ENCODE measurements around the gene PLEKHM1. TPM values are rescaled to one million over a fixed set of nuclear protein-coding genes. Genes with fewer than 3 reads are reported as not detected.
"Not testable (repeated sequence)": the region's sequence is repeated elsewhere in the genome, so short reads cannot be mapped to it uniquely, and the experiment has no call there.

PLEKHM1 gene
- total RNA-seq, result 10 to 100 TPM; 62.7 to 63.5 TPM

DNA sequence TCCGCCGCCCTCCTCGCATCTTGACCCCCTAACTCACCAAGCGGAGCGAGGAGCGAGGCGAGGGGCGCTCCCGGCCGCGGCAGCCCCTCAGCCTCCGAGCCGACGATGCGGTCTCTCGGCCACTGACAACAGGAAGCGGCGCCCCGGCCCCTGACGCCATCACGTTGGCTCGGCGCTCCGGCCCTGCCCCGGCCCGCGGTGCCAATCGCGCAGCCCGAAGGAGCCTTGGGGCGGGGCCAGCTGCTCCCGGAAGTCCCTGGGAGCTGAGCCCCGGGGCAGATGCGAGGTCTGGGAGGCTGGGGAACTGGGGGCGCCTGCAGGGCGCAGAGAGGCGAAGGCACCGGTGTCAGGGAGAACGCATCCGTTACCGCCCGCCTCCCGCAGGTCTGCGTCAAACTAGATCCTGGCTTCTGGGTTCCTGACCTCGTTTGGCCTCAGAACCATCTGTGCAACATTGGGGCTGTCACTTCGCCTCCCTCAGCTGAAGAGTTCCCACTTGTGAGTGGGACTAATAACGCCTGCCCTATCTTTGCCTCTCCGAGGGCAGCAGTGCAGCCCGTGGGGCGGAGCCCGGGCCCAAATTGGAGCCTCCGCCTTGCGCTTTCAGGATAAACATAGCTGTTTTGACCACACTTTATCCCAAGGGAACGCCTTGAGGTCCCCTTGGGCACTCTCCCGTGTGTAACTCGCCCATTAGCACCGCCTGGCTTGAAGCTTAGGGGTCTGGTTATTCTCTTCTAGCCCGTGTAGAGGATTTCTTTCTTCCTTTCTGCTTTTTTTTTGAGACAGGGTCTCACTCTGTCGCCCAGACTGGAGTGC is at the start of gene PLEKHM1:
Gene PLEKHM1 (minus strand): TSS at position 107 of the 819 bp plus-strand sequence. CDS start 8,237 bp downstream, outside the sequence.
- CTCF ChIA-PET, result interaction anchor here (1.1 kb wide), 1 partner anchor 62 kb away, joined by 5 read pairs; no protein-coding TSS in a partner anchor
- Mint-ChIP-seq H3K27ac (peak within 1 kb of the TSS; percentile 81), H3K4me1 (peaks cover 22% of the 10 kb centered on the region), H3K4me3 (peak within 1 kb of the TSS; percentile 83)
- H3K9me3 Mint-ChIP-seq; H3K36me3 Mint-ChIP-seq (ENCODE audit: low read depth); POLR2A ChIA-PET; H3K27me3 Mint-ChIP-seq: not testable (repeated sequence)
- DNase-seq, result peak; percentile 90

DNA sequence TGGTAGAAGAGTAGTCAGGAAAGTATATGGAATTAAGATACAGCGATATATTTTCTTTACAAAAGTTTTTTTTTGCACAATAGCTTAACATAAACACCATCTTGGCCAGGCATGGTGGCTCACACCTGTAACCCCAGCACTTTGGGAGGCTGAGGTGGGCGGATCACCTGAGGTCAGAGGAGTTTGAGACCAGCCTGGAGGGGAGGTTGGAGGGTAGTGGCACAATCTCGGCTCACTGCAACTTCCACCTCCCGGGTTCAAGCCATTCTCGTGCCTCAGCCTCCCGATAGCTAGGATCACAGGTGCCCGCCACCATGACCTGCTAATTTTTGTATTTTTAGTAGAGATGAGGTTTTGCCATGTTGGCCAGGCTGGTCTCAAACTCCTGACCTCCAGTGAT is 47.6 kb upstream of the PLEKHM1 start:
- CTCF ChIA-PET; H3K9me3 Mint-ChIP-seq; POLR2A ChIA-PET; H3K27me3 Mint-ChIP-seq; DNase-seq; H3K4me1 Mint-ChIP-seq; H3K4me3 Mint-ChIP-seq; H3K36me3 Mint-ChIP-seq (ENCODE audit: low read depth); H3K27ac Mint-ChIP-seq: not testable (repeated sequence)

DNA sequence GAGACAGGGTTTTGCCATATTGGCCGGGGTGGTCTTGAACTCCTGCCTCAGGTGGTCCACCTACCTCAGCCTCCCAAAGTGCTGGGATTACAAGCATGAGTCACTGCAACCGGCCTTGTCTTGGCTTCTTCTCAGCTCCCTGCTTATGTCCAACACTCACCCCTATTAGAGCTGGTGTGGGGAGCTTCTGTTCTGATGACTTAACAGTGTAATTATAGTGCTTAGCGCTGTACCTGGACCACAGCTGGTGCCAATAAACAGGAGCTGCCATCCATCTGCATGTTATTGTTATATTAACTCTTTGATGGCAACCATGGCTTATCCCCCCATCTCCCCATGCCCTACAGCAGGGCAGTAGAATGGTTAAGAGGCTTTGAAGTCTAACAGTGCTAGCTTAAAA is 15.6 kb upstream of the PLEKHM1 start:
- H3K27me3 Mint-ChIP-seq; H3K4me1 Mint-ChIP-seq; H3K27ac Mint-ChIP-seq; DNase-seq; POLR2A ChIA-PET; H3K9me3 Mint-ChIP-seq; H3K4me3 Mint-ChIP-seq; H3K36me3 Mint-ChIP-seq (ENCODE audit: low read depth); CTCF ChIA-PET: not testable (repeated sequence)

DNA sequence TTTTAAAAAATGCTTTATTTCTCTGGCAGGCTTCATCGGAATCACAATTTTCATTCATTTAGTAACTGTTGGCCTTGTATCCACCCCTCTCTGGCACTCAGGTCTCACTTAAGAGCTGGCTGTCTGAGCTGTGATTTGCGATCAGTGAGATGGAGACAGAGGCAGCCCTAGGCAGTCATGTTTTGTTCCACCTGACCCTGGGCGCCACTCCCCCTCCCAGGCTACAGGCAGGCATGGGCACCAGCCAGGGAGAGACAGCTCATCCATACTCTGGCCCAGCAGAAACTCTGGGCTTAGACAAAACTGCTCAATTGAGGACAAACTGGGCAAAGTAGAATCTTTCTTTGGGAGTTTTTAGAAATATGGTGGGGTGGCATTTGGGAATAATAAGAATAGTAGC is 14.7 kb upstream of the PLEKHM1 start:
- H3K9me3 Mint-ChIP-seq; H3K4me1 Mint-ChIP-seq; CTCF ChIA-PET; H3K36me3 Mint-ChIP-seq (ENCODE audit: low read depth); POLR2A ChIA-PET; DNase-seq; H3K27me3 Mint-ChIP-seq; H3K27ac Mint-ChIP-seq; H3K4me3 Mint-ChIP-seq: not testable (repeated sequence)

DNA sequence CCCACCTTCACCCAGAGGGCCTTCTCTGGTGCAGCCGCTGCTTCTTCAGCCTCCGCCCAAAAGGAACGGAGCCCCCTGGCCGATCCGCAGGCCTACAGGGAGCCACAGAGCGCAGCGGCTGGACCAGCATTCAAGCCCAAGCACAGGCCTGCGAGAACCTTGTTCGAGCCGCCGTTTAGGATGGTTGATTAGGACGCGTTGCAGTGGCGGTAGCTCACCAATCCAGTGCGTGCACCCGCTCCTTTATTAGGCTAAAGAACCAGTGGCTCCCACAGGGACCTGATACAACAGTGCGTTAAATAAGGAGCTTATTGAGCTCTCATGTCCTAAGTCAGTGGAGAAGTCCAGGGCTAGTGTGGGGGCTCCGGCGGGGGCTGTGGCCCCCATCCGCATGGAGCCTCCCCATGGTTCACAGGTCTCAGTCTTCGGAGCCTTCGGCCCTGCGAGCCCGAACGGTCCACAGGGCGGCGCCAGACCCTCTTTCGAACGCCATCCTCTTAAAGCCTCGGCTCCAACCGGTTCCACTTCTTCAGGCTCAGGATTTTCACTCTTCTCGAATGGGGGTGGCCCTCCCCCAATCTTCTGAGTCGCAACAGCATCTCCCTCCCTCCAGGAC is 10.7 kb upstream of the PLEKHM1 start:
- H3K9me3 Mint-ChIP-seq; DNase-seq; H3K4me3 Mint-ChIP-seq; H3K27ac Mint-ChIP-seq; H3K27me3 Mint-ChIP-seq; POLR2A ChIA-PET; CTCF ChIA-PET; H3K36me3 Mint-ChIP-seq (ENCODE audit: low read depth); H3K4me1 Mint-ChIP-seq: not testable (repeated sequence)

DNA sequence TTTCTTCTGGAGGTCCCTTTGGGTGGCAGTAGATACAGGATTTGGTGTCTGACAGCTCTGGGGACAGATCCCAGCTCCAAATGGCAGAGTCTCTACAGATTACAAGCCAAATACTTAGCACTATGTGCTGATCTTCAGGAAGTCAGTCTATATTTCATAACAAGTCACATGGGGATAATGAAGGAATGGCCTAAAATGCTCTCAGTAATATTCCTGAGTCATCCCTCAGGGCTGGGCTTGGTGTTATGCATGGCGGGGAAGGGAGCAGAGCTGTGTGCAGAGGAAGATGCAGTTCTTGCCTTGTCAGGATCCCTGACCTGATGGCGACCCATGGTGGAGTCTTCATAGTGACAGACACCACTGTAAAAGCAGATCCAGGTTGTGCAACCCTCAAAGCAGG is 10.0 kb upstream of the PLEKHM1 start:
- DNase-seq; POLR2A ChIA-PET; H3K4me1 Mint-ChIP-seq; H3K27ac Mint-ChIP-seq; H3K9me3 Mint-ChIP-seq; H3K4me3 Mint-ChIP-seq; H3K36me3 Mint-ChIP-seq (ENCODE audit: low read depth); CTCF ChIA-PET; H3K27me3 Mint-ChIP-seq: not testable (repeated sequence)

DNA sequence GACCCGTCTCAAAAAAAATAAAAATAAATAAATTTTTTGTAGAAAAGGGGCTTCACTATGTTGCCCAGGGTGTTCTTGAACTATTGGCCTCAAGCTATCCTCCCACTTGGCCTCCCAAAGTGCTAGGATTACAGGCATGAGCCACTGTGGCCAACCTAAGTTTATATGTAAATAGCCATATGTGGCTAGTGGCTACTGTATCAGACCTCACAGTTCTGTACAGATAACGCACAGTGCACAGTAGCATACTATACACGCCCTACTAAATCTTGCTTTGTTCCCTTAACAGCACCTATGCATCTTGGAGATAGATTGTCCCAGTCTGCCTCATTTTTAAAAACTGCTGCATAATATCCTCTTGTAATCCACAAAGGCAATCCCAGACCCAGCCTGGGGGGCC is 8.7 kb upstream of the PLEKHM1 start:
- H3K4me1 Mint-ChIP-seq; POLR2A ChIA-PET; DNase-seq; H3K4me3 Mint-ChIP-seq; CTCF ChIA-PET; H3K36me3 Mint-ChIP-seq (ENCODE audit: low read depth); H3K27ac Mint-ChIP-seq; H3K9me3 Mint-ChIP-seq; H3K27me3 Mint-ChIP-seq: not testable (repeated sequence)

DNA sequence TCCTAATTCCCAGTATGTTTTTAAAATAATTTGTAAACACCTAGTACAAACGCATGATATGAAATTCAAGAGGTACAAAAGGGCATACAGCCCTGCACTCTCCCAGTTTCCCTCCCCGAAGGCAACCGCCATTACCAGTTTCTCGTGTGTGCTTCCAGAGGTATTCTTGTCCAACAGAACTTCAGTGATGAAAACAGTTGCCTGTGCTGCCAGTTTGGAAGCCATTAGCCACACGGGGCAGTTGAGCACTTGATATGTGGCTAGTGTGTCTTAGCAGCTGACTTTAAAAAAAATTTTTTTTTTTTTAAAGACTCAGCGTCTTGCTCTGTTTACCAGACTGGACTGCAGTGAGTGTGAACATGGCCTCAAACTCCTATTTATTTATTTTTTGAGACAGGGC is 7.9 kb upstream of the PLEKHM1 start:
- H3K27ac Mint-ChIP-seq; POLR2A ChIA-PET; H3K27me3 Mint-ChIP-seq; H3K4me1 Mint-ChIP-seq; H3K36me3 Mint-ChIP-seq (ENCODE audit: low read depth); CTCF ChIA-PET; H3K9me3 Mint-ChIP-seq; H3K4me3 Mint-ChIP-seq; DNase-seq: not testable (repeated sequence)

DNA sequence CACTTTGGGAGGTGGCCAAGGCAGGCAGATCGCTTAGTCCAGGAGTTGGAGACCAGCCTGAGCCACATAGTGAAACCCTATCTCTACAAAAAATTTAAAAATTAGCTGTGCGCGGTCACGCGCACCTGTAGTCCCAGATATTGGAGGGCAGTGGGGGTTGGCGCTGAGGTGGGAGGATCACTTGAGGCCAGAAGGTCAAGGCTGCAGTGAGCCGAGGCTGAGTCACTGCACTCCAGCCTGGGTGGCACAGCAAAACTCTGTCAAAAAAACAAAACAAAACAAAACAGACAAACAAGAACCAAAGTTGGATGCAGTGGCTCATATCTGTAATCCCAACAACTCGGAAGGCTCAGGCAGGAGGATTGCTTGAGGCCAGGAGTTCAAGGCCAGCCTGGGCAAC is 6.9 kb upstream of the PLEKHM1 start:
- H3K27me3 Mint-ChIP-seq; DNase-seq; H3K27ac Mint-ChIP-seq; H3K4me1 Mint-ChIP-seq; CTCF ChIA-PET; POLR2A ChIA-PET; H3K4me3 Mint-ChIP-seq; H3K9me3 Mint-ChIP-seq; H3K36me3 Mint-ChIP-seq (ENCODE audit: low read depth): not testable (repeated sequence)

DNA sequence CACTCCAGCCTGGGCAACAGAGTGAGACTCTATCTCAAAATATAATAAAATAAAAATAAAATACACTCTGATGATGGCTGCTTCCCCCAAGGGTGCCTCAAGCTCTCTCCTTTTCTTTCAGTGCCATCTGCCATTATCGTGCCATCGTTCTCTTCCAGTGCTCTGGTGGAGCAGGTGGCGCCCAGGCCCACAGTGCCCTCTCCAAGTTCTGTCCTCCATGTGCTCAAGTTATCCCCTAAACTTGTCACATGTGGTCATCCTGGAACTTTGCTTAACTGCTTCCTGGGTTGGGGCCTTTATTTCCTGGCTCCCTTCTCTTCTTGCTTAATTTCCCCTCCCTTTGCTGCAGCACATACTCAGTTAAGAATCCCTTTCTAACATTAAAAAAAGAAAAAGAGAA is 6.0 kb upstream of the PLEKHM1 start:
- H3K36me3 Mint-ChIP-seq (ENCODE audit: low read depth); POLR2A ChIA-PET; H3K27ac Mint-ChIP-seq; H3K4me3 Mint-ChIP-seq; DNase-seq; H3K9me3 Mint-ChIP-seq; CTCF ChIA-PET; H3K27me3 Mint-ChIP-seq; H3K4me1 Mint-ChIP-seq: not testable (repeated sequence)

DNA sequence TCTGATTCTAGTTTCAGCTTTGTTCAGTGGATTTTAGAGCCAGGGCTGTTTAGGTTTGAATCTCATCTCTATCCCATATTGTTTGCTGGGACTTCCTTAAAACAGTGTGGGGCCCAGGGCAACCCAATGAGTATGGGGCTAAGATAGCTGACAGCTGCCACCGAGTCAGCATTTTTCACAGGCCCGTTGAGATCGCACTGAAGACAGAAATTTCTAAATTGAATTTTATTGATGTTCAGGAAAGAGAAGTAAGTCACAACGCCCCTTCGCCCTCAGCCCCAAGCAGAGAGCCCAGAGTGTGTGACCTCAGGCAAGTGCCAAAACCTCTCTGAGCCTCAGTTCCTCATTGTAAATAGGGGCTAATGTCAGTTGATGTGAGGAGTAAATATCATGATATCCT is 4.0 kb upstream of the PLEKHM1 start:
- H3K4me3 Mint-ChIP-seq; H3K27ac Mint-ChIP-seq; H3K9me3 Mint-ChIP-seq; POLR2A ChIA-PET; H3K27me3 Mint-ChIP-seq; CTCF ChIA-PET; DNase-seq; H3K4me1 Mint-ChIP-seq; H3K36me3 Mint-ChIP-seq (ENCODE audit: low read depth): not testable (repeated sequence)

DNA sequence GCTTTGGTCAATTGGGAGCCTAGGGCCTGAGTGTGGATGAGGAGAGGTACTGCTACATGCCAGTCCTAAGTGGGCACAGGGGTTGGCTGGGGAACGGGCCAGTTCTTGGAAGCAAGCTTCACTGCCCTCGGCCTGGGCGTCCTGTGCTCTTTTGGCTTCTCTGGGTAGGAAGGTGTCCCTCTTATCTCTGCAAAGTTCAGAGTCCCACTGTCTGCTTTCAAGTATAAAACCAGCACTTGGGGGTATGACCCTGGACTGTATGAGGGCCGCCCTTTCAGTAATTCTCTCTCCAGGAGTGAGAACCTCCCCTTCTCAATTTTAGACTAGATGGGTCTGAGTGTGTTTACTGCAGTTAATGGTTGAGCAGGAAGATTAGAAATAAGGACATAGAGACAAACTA is 1.6 kb upstream of the PLEKHM1 start:
- H3K9me3 Mint-ChIP-seq; H3K27me3 Mint-ChIP-seq; POLR2A ChIA-PET; H3K27ac Mint-ChIP-seq; H3K4me3 Mint-ChIP-seq; DNase-seq; H3K36me3 Mint-ChIP-seq (ENCODE audit: low read depth): not testable (repeated sequence)
- H3K4me1 Mint-ChIP-seq, result peaks cover 22% of the 10 kb centered on the region
- CTCF ChIA-PET, result interaction anchor here (1.1 kb wide), 1 partner anchor 64 kb away, joined by 5 read pairs; no protein-coding TSS in a partner anchor

DNA sequence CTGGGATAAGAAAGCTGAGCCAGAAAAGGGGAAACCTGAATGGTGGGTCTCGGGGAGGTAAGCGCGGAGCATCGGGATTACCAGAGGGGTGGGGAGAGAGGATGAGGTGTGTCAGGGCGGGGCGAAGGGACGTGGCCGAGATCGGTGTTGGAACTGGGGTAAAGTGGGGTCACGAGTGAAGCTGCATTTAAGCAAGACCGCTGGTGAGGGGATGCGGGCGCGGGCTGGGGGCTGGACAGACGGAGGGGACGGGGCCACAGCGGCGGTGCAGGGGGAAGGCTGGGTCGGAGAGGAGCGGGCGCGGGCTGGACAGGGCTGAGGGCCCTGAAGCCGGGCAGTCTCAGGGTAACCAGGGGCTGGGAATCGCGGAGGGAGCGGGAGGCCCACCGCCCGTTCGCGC is 323 bp downstream of the PLEKHM1 start:
- peak overlapping the region; percentile 83 for H3K4me3 Mint-ChIP-seq
- CTCF ChIA-PET; H3K27me3 Mint-ChIP-seq; POLR2A ChIA-PET; H3K36me3 Mint-ChIP-seq (ENCODE audit: low read depth); H3K9me3 Mint-ChIP-seq: not testable (repeated sequence)
- peak; percentile 31 for DNase-seq
- peaks cover 22% of the 10 kb centered on the region for H3K4me1 Mint-ChIP-seq
- peak overlapping the region; percentile 81 for H3K27ac Mint-ChIP-seq

DNA sequence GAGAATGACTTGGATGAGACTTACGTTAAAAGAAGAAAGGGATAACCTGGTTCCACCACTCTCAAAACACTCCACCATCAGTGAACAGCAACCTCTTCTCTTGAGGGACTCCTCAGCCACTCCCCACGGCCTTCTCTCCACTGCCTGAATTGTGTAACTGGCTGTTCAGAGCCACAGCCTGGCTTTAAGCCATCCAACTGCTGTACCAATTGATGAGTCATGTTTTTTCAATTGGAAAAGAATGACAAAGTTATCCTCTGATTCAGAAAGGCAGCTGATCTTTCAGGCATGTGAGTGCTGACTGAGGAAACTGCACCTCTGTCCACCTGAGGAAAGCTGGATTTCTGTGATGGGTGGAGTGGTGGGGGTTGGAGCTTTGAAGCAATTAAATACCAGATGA is 2.8 kb downstream of the PLEKHM1 start:
- H3K27ac Mint-ChIP-seq; H3K27me3 Mint-ChIP-seq; POLR2A ChIA-PET; H3K9me3 Mint-ChIP-seq; H3K36me3 Mint-ChIP-seq (ENCODE audit: low read depth); H3K4me3 Mint-ChIP-seq; CTCF ChIA-PET; DNase-seq: not testable (repeated sequence)
- H3K4me1 Mint-ChIP-seq, result peaks cover 34% of the 10 kb centered on the region

Measured in activated CD4-positive, alpha-beta memory T cell treated with anti-CD3 and anti-CD28 coated beads, Interleukin-2, amount 10 ng/mL, durations not matched to agents 7 days and 5 days (primary cell).